ENCODE results near the gene SUN3.

Gene SUN3

DNA sequence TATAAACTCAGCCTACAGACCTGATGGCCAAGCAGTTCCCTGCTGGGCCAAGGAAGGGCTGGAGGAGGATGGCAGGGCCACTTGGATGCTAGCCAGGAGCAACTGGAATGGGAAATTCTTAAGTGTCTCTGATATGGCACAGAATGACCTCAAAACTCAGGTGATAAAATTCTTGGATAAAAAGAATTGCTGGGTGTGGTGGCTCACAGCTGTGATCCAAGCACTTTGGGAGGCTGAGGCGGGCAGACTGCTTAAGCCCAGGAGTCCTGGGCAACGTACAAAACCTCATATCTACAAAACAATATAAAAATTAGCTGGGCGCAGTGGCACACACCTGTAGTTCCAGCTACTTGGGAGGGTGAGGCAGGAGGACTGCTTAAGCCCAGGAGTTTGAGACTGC, 66.6 kb downstream of the SUN3 start:
- H3K27me3 Mint-ChIP-seq: no peaks in the 10 kb centered on the region
- no peaks in the 10 kb centered on the region for H3K9me3 Mint-ChIP-seq
- no peak overlapping the region for H3K4me3 Mint-ChIP-seq
- H3K27ac Mint-ChIP-seq (ENCODE audit: low read depth): no peak overlapping the region
- DNase-seq (ENCODE audit: low spot score in 2 of 2) (no peak), ATAC-seq (replicated peaks; ENCODE audit: extremely low read depth, poor library complexity, severe bottlenecking) (no peak)
- H3K4me1 Mint-ChIP-seq: peaks cover 9% of the 10 kb centered on the region
- peaks cover 54% of the 10 kb centered on the region for H3K36me3 Mint-ChIP-seq (ENCODE audit: insufficient read depth)

DNA sequence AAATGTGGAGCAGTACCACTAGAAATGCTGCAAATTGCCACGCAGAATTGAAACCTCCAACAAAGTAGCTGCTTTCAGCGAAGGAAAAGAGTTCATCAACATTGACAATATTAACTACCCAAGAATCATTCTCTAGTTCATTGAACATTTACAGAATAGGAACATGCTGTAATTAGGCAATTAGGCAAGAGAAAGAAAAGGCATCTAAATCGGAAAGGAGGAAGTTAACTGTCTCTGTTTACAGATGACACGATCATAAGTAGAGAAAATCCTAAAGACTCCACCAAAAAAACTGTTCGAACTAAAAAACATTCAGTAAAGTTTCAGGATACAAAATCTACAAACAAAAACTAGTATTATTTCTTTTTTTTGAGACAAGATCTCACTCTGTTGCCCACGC, 71.8 kb downstream of the SUN3 start:
- Mint-ChIP-seq H3K4me1 (no peaks in the 10 kb centered on the region), H3K4me3 (no peak overlapping the region), H3K27me3 (no peaks in the 10 kb centered on the region), H3K9me3 (no peaks in the 10 kb centered on the region), H3K27ac (ENCODE audit: low read depth) (no peak overlapping the region), H3K36me3 (ENCODE audit: insufficient read depth) (peaks cover 18% of the 10 kb centered on the region)
- ATAC-seq (replicated peaks; ENCODE audit: extremely low read depth, poor library complexity, severe bottlenecking) (no peak), DNase-seq (ENCODE audit: low spot score in 2 of 2) (no peak)

DNA sequence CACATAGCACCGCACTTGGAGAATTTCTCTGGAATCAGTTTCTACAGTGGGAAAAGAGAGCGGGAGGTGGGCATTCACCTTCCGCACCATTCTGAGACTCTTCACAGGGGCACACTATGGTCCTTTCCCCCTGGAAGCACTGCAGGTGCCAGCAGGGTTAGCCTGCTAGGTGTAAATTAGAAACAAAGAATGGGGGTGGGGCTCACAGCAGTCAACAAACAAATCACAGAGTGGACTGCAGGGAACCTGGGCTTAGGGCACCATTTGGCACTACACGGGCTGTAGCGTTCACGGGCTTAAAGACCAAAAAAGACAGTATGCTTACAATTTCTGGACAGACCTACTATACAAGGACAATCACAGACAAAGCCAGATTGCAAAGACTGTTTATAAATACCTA, 72.7 kb downstream of the SUN3 start:
- H3K4me1 Mint-ChIP-seq: no peaks in the 10 kb centered on the region
- H3K27ac Mint-ChIP-seq (ENCODE audit: low read depth): no peak overlapping the region
- peaks cover 14% of the 10 kb centered on the region for H3K36me3 Mint-ChIP-seq (ENCODE audit: insufficient read depth)
- H3K27me3 Mint-ChIP-seq: no peaks in the 10 kb centered on the region
- no peaks in the 10 kb centered on the region for H3K9me3 Mint-ChIP-seq
- H3K4me3 Mint-ChIP-seq: no peak overlapping the region
- no peak for DNase-seq (ENCODE audit: low spot score in 2 of 2)
- ATAC-seq (replicated peaks; ENCODE audit: extremely low read depth, poor library complexity, severe bottlenecking): no peak

DNA sequence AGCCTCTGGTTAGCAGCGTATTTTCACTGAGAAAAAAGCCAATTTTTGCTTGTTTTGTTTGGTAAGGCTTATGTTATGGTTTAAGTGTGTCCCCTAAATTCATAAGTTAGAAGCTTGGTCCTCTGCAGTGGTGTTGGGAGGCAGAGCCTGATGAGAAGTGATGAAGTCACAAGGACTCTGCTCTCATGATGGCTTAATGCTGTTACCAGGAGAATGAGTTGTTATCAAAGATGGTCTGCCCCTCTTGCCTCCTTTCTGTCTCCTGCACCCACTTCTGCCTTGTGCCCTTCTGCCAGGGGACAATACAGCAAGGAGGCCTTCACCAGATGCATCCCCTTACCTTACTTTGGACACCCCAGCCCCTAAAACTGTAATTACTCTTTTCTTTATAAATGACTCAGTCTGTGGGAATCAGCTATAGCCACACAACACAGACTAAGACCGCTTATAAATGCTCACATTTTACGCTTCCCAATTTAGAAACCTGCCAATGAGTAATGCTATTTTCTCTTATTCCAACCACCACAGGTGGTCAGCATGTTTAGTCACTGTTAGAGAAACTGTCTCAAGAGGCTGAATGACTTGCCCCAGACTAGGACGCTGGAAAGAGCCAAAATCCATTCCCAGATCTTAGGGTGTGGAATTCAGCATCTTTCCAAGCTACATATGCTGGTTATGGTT, 74.5 kb downstream of the SUN3 start:
- Mint-ChIP-seq H3K4me3 (no peak overlapping the region), H3K27me3 (no peaks in the 10 kb centered on the region), H3K9me3 (no peaks in the 10 kb centered on the region), H3K27ac (ENCODE audit: low read depth) (no peak overlapping the region), H3K36me3 (ENCODE audit: insufficient read depth) (peaks cover 12% of the 10 kb centered on the region), H3K4me1 (no peaks in the 10 kb centered on the region)
- ATAC-seq (replicated peaks; ENCODE audit: extremely low read depth, poor library complexity, severe bottlenecking): no peak
- DNase-seq (ENCODE audit: low spot score in 2 of 2): no peak

DNA sequence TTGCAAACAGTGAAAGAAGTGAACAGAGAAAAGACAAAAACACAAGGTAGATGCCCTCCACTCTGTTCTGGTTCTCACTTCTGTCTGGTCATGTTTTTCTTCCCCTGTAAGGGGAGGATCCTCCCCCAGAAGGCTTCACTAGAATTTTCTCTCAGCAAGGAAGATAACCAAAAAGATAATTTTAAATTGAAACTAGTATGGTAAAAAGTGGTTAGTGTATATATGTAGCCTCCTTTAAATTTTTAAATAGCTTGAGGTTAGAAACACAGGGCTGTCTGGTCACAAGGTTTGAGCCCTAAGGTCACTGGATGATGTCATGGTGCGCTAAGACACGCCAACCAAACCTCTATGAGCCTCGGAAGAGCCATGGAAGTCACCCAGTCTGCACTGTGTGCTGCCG, 75.1 kb downstream of the SUN3 start:
- no peaks in the 10 kb centered on the region for H3K4me1 Mint-ChIP-seq
- H3K27ac Mint-ChIP-seq (ENCODE audit: low read depth): no peak overlapping the region
- no peaks in the 10 kb centered on the region for H3K9me3 Mint-ChIP-seq
- H3K36me3 Mint-ChIP-seq (ENCODE audit: insufficient read depth): peaks cover 12% of the 10 kb centered on the region
- no peak overlapping the region for H3K4me3 Mint-ChIP-seq
- no peak for DNase-seq (ENCODE audit: low spot score in 2 of 2)
- no peak for ATAC-seq (replicated peaks; ENCODE audit: extremely low read depth, poor library complexity, severe bottlenecking)
- no peaks in the 10 kb centered on the region for H3K27me3 Mint-ChIP-seq

DNA sequence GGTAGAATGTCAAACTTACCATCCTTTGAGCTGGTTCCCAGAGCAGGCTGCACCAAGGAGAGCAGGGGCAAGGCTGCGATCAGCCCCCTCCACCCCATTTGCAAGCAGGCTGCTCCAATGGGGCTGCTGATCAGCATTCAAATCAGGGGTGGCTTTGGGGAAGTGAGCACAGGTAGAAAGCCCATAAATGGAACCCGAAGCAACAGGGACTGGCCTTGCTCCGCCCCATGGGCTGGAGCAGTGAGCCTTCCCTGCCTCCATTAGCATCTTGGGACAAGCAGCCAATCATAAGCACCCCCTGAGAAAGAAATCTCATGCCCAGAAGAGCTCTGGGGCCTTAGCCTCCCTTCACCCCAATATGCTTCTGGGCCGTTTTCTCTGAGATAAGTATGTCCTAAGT, 76.7 kb downstream of the SUN3 start:
- Mint-ChIP-seq H3K36me3 (ENCODE audit: insufficient read depth) (peaks cover 10% of the 10 kb centered on the region), H3K9me3 (no peaks in the 10 kb centered on the region), H3K27me3 (no peaks in the 10 kb centered on the region), H3K4me3 (no peak overlapping the region), H3K4me1 (no peaks in the 10 kb centered on the region), H3K27ac (ENCODE audit: low read depth) (no peak overlapping the region)
- ATAC-seq (replicated peaks; ENCODE audit: extremely low read depth, poor library complexity, severe bottlenecking) (no peak), DNase-seq (ENCODE audit: low spot score in 2 of 2) (no peak)

DNA sequence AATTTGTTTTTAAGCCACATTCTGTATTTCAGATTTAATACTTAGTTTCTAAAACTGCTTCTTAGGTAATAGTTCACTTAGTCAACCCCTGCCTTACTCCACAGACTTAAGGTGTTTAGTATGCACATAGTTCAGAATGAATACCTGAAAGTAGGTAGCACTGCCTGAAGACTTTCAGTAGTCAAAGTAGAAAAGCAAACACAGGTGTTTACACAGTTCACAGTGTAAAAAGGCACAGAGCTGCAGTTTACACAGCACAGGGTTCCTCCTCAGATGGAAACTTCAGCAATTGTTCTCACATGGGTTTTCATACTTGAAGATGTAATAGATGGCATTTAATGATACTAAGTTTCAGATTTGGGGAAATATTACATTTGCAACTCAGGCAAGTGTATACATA, 77.5 kb downstream of the SUN3 start:
- Mint-ChIP-seq H3K27ac (ENCODE audit: low read depth) (no peak overlapping the region), H3K36me3 (ENCODE audit: insufficient read depth) (peaks cover 7% of the 10 kb centered on the region), H3K9me3 (no peaks in the 10 kb centered on the region), H3K27me3 (no peaks in the 10 kb centered on the region), H3K4me3 (no peak overlapping the region), H3K4me1 (no peaks in the 10 kb centered on the region)
- no peak for DNase-seq (ENCODE audit: low spot score in 2 of 2)
- ATAC-seq (replicated peaks; ENCODE audit: extremely low read depth, poor library complexity, severe bottlenecking): no peak

DNA sequence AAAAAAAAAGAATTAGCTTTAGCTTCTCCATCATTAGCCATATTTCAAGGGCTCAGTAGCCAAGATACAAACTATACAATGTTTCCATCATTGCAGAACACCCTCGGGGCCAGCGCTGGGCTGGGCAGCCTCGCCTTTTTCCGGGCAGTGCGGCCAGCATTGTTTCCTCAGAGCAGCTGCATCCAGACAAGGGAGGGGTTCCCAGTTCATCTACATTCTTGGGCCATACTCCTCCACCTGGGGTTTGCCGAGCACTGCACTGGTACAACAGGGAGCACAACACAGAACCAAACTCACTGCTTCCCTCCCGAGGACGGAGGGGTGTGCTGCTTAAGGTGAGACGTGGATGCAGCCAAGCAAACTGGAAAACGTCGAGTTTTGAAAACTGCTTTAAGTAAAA, 78.2 kb downstream of the SUN3 start:
- no peaks in the 10 kb centered on the region for H3K27me3 Mint-ChIP-seq
- H3K27ac Mint-ChIP-seq (ENCODE audit: low read depth): no peak overlapping the region
- ATAC-seq (replicated peaks; ENCODE audit: extremely low read depth, poor library complexity, severe bottlenecking) (no peak), DNase-seq (ENCODE audit: low spot score in 2 of 2) (no peak)
- peaks cover 7% of the 10 kb centered on the region for H3K36me3 Mint-ChIP-seq (ENCODE audit: insufficient read depth)
- no peaks in the 10 kb centered on the region for H3K4me1 Mint-ChIP-seq
- no peak overlapping the region for H3K4me3 Mint-ChIP-seq
- H3K9me3 Mint-ChIP-seq: no peaks in the 10 kb centered on the region

DNA sequence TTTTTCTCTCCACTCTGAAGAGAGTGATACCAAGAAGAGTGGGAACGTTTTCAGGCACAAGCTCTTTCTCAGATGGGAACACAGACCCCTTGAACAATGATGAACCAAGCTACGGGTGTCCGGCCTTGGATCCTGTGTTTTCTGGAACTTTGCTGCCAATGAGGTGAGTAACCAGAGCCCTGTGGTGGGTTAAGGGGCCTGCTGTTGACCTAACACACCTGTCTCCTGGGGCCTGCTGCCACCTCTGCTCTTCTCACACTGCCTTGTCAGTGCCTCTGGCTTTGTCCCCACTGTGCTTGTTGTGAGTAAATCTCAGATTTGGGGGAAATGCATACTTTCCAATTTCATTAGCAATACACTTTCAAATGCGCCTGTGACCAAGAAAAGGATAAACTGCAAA, 79.2 kb downstream of the SUN3 start:
- Mint-ChIP-seq H3K9me3 (no peaks in the 10 kb centered on the region), H3K27ac (ENCODE audit: low read depth) (no peak overlapping the region), H3K4me1 (no peaks in the 10 kb centered on the region), H3K36me3 (ENCODE audit: insufficient read depth) (peaks cover 3% of the 10 kb centered on the region), H3K27me3 (no peaks in the 10 kb centered on the region), H3K4me3 (no peak overlapping the region)
- no peak for ATAC-seq (replicated peaks; ENCODE audit: extremely low read depth, poor library complexity, severe bottlenecking)
- DNase-seq (ENCODE audit: low spot score in 2 of 2): no peak

DNA sequence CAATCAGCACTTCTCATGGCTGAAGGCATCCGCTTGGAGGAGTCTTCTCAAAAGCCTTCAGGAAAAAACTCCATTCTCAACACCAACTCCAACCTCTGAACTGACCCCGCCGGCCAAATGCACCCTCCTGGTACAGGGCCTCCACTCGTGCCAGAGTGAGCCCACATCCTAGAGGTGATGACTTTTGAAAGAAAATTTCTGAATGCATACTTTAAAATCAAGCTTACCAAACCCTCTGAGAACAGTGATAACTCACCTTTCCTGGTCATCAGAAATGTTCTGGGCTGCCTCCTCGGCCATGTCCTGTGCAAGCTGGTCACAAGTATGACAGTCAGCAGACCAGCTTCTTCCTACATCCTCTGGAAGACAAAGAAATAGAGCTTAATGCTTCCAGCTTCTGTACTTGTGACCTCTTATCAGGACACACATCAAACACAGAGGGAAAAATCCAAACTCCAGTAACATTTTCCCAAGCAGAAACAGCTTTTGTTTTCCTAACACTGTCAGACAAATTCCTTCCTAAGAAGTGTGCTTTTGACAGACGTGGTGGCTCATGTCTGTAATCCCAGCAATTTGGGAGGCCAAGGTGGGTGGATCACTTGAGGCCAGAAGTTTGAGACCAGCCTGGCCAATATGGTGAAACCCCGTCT, 80.6 kb downstream of the SUN3 start, which contains the start of gene PKD1L1:
Gene PKD1L1, minus strand, starts transcription at position 326 of the 650 bp plus-strand sequence. Its CDS starts 26 bp downstream, at position 300.
- Mint-ChIP-seq H3K4me1 (no peaks in the 10 kb centered on the region), H3K36me3 (ENCODE audit: insufficient read depth) (no peaks in the 10 kb centered on the region), H3K27ac (ENCODE audit: low read depth) (no peak within 1 kb of the TSS), H3K9me3 (no peaks in the 10 kb centered on the region), H3K27me3 (no peaks in the 10 kb centered on the region), H3K4me3 (no peak within 1 kb of the TSS)
- ATAC-seq (replicated peaks; ENCODE audit: extremely low read depth, poor library complexity, severe bottlenecking): no peak
- no peak for DNase-seq (ENCODE audit: low spot score in 2 of 2)

DNA sequence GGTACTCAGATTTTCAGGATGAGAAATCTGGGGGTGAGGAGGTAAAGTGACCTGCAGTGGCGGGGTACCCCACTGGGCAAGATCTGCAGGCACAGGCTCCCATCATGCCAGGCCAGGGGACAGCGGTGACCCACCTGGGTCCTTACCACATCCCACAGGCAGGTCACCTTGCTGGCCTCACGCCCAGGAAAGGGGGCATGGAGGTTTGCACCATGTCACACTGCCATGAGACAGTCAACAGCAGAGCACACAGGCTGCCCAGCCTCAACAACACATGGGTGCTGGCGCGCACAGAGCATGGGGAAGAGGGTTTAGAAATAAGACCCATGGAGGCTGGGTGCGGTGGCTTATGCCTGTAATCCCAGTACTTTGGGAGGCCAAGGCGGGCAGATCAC, 81.6 kb downstream of the SUN3 start:
- Mint-ChIP-seq H3K4me1 (no peaks in the 10 kb centered on the region), H3K4me3 (no peak overlapping the region), H3K36me3 (ENCODE audit: insufficient read depth) (no peaks in the 10 kb centered on the region), H3K27ac (ENCODE audit: low read depth) (no peak overlapping the region), H3K27me3 (no peaks in the 10 kb centered on the region), H3K9me3 (no peaks in the 10 kb centered on the region)
- ATAC-seq (replicated peaks; ENCODE audit: extremely low read depth, poor library complexity, severe bottlenecking): no peak
- DNase-seq (ENCODE audit: low spot score in 2 of 2): no peak

DNA sequence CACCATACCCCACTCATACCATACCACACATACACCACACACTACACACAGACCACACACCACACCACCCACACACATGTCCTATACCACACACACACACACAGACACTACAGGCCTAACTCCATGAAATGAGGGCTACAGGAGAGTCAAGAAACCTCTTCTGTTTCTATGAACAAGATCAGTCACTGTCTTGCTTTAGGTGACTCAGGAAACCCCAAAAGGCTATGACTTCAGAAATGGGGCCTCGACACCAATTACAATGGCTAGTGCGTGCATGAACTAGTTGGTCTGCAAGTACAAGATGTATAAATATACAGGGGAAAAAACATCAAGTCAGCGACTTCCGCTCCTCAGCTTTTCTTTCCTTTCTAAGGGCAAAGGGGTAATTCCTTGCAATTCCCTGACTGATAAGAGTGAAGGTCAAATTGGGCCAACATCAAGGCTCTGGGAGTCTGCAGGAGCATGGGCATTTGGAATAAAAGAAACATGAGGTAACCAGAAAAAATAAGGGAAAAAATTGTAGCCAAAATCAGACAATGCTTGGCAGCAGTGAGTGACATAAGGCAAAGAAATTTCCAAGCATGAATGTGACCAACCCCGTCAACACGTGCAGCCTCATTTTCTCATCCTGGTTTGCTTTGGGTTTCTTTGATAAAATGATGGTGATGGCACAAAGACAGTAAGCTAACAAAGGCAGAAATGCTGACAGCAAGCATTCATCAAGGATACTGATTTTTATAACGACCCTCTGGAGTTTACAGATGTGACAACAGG, 82.1 kb downstream of the SUN3 start:
- Mint-ChIP-seq H3K9me3 (no peaks in the 10 kb centered on the region), H3K4me1 (no peaks in the 10 kb centered on the region), H3K36me3 (ENCODE audit: insufficient read depth) (no peaks in the 10 kb centered on the region), H3K4me3 (no peak overlapping the region), H3K27ac (ENCODE audit: low read depth) (no peak overlapping the region), H3K27me3 (no peaks in the 10 kb centered on the region)
- ATAC-seq (replicated peaks; ENCODE audit: extremely low read depth, poor library complexity, severe bottlenecking) (no peak), DNase-seq (ENCODE audit: low spot score in 2 of 2) (no peak)
